GM12872 (cell line): ENCODE measurements around the gene BDKRB1.

Source experiments
- TF ChIP-seq, protein P1 (sequence below): IDR thresholded peaks from 3 replicates; pipeline ENCODE4 v1.5.1; 2011; ENCODE audit warnings: low read depth, mild to moderate bottlenecking, low read length, moderate library complexity; ENCODE audit not compliant: insufficient read depth

BDKRB1 gene

DNA sequence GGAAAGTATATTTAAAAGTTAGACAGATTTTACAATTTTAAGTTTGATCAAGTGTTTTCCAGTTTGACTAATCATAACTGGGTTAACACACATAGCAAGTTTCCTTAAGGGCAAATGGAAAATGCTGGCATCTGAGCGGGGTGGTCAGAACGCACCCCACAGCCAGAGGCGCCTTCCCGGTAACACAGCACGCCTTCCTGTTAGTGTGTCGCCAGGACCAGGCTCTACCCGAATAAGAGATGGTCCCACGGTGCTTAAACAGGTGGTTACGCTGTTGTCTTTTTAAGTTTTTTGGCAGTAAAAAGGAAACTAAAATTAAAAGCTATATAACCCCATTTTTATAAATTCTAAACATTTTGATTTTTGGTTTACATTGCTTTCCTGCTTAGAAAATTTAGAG lies 28.0 kb downstream of the BDKRB1 start:
- TF ChIP-seq, protein P1, sequence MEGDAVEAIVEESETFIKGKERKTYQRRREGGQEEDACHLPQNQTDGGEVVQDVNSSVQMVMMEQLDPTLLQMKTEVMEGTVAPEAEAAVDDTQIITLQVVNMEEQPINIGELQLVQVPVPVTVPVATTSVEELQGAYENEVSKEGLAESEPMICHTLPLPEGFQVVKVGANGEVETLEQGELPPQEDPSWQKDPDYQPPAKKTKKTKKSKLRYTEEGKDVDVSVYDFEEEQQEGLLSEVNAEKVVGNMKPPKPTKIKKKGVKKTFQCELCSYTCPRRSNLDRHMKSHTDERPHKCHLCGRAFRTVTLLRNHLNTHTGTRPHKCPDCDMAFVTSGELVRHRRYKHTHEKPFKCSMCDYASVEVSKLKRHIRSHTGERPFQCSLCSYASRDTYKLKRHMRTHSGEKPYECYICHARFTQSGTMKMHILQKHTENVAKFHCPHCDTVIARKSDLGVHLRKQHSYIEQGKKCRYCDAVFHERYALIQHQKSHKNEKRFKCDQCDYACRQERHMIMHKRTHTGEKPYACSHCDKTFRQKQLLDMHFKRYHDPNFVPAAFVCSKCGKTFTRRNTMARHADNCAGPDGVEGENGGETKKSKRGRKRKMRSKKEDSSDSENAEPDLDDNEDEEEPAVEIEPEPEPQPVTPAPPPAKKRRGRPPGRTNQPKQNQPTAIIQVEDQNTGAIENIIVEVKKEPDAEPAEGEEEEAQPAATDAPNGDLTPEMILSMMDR = no peak

DNA sequence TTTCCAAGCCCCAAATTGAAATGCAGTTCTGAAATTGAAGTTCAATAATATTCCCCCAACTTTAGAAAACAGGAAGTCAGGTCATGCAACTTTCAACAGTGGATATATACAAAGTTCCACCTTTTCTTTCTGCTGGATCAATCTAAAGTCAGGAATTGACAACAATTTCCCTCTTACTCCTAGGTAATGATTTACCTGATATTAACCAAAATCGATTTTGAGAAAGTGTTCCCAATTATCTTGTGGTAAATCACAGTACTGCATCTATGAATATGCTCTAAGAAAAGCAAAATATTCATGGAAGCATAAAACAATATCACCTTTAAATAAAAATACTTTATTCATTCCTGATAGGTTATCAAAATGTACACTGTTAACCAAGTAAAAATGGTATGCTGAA lies 28.4 kb downstream of the BDKRB1 start:
- TF ChIP-seq, protein P1 = no peak

DNA sequence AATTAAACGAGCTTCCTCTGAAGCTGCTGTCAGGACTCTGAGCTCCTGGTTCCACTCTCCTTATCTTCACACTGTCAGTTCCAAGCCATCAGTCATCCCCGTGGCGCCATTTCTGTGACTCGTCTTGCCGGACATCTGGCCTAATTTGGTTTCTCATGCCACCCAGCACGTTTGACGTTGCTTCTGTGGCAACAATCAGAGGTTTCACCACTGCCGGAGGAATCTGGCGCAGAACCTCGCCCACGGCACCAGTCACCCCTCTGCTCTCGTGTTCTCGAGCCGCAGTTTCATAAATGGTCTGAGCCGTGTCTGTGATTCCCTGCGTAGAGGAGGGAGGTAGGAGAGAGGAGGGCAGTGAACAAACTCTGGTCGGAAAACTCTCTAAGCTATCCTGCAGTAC lies 29.7 kb downstream of the BDKRB1 start:
- TF ChIP-seq, protein P1 = no peak

DNA sequence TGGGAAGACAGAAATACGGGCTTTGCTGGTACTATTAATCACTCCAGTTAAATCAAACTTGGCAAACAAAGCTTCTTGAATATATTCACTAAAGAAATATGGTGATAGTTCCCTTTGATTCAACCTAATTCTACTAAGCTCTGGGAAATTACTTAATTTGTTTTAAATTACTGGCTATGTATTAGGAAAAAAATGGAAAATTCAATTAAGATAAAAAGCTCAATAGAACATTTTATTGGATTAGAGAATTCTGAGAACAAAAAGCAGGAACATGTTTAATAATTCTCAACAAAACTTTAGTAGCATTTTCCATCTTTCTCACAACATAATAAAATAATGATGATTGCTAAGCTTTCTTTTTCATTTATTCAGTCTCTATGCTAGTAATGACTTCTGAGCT lies 30.2 kb downstream of the BDKRB1 start:
- TF ChIP-seq, protein P1 = no peak

DNA sequence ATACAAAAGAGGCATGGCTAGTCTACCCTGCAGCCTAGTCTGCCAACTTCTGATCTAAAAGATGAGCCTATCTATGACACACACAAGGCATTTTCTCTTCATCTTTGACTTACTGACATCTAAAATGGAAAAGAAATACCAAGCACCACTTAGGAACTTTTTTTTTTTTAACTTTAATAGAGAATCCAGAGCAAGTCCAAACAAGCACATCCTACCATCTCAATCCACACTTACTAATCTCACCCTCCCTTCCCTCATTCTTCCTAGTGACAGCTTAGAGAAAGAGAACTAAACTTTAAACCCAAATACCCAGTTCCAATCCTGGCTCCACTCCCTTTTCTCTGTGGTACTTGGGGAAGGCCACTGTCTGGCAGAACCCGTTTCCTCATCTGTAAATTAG lies 31.8 kb downstream of the BDKRB1 start:
- TF ChIP-seq, protein P1 = no peak

DNA sequence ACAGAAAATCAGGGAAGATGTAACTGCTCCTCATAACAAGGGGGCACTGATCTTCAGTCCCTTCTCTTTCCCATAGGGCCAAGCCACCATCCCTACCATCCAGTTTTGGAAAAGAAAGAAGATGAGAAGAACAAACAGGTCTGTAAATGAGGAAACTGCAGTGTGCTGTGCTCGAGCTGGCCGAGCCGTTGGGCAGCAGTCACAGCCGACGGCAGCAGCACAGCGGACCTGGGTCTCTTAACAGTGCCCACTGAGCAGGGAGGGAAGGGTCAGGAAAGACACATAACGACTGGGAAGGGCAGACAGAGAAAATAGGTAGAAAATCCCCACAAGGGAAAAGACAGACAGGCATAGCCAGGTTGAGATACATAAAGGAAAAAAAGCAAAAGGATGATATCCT lies 38.2 kb downstream of the BDKRB1 start:
- TF ChIP-seq, protein P1 = no peak

DNA sequence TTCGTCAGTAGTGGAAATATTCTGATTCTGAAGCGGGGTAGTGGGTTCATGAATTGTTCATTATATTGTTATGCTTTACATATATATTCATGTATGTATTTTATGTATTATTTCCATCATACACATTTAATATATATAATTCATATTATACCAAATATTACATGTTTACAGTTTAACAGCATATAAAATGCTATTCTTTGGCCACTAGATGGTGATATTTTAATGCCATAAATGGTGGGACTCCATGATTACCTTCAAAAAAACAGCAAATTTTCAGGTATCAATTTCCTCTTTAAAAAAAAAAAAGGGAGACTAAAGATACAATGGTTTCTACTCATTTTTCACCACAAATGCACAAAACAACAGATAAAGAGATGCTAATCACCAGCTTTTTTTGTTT lies 41.0 kb downstream of the BDKRB1 start:
- TF ChIP-seq, protein P1 = peak; percentile 12; the same call in 1 of the 3 replicates
